ENCODE data around the gene PELI1.
A peak's percentile ranks its signal among the peaks of the same experiment; 100 is the strongest.
"Not testable (repeated sequence)": the region's sequence is repeated elsewhere in the genome, so short reads cannot be mapped to it uniquely, and the experiment has no call there.

Gene PELI1

DNA sequence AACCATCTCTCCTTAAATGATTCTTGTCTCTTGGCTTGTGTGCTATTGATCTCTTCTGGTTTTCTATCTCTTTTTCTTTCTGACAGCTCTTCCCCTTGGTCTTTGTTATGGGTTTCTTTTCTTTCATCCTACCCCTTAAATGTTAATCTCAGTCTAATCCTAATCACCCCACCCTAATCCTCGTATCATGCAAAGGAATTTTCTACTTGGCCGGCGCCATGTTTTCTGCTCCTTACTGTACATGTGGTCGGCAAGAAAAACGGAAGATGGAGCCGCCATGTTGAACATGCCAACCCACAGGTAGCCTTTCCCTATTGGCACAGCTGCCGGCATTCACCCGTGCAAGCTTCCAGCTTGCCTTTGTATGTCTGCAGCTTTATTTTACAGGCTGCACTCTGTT lies 63.2 kb downstream of the PELI1 start:
- DNase-seq = no peak

GRCh38 chr2:64080179-64080578 lies 64.0 kb downstream of the PELI1 start:
- no peak for DNase-seq

DNA sequence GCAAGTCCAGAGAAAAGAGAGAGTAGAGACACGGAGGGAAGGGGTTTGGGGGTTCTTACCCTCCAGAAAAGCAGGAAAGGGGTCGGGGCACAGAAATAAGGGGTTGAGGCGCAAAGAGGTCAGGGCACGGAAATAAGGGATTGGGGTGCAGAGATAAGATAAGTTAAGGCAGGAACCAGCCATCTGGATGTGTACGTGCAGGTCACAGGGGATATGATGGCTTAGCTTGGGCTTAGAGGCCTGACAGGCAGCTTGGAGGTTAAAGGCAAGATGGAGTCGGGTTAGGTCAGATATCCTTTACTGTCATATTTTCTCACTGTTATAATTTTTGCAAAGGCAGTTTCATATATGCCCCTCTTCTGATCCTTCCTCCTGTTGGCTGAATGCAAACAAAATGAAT lies 64.5 kb downstream of the PELI1 start:
- DNase-seq = not testable (repeated sequence)

- DNase-seq = not testable (repeated sequence)
Observed at GRCh38 chr2:64076828-64077227, 67.4 kb downstream of the PELI1 start.

DNA sequence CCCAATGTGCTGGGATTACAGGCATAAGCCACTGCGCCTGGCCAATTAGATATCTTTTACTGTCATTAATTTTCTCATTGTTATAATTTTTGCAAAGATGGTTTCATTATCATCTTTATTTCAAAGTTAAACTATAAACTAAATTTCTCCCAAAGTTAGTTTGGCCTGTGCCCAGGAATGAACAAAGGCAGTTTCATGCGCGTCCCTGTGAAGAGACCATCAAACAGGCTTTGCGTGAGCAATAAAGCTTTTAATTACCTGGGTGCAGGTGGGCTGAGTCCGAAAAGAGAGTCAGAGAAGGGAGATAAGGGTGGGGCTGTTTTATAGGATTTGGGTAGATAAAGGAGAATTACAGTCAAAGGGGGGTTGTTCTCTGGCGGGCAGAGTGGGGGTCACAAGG lies 69.6 kb downstream of the PELI1 start:
- DNase-seq = not testable (repeated sequence)

DNA sequence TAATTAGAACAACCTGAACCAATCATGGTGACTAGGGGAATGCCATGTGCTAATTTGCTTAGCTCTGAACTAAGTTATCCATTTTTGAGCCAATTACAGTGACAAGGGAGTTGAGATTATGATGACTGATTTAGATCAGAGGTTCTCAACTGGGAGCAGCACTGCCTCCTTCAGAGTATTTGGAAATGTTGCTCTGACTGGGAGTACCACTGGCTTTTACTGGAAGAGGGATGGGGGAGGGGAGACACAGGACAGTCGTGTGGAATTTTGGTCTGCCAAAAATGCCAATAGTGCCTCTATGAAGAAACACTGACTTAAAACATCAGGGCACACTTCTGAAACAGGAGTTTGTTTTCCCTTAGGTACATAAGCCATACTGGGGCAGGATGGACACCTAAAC lies 76.9 kb downstream of the PELI1 start:
- DNase-seq = no peak

- no peak for DNase-seq
Observed at GRCh38 chr2:64065516-64065915, 78.7 kb downstream of the PELI1 start.

DNA sequence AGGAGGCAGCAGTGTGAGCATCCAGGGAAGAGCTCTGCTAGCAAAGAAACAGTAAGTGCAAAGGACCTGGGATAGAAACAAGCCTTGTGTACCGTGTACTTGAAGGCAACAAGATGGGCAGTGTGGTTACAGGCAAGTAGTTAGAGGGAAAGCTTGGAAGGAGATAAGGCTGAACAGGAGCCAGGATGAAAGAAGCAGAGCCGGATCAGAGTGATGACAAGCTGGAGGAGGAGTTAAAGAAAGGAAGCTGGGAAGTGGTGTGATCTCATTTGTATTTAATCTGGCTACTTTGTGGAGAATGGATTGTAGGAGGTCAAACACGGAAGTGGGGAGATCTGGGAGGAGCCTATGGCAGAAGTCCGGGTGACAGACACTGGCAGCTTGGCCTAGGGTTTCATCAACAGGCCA lies 80.3 kb downstream of the PELI1 start:
- DNase-seq = no peak

GRCh38 chr2:64063454-64063853 lies 80.8 kb downstream of the PELI1 start:
- DNase-seq = no peak

- DNase-seq = peak; percentile 13
Observed at GRCh38 chr2:64062840-64063239, 81.4 kb downstream of the PELI1 start.

GRCh38 chr2:64059270-64059669 lies 85.0 kb downstream of the PELI1 start:
- no peak for DNase-seq

GRCh38 chr2:64056021-64056420 lies 88.2 kb downstream of the PELI1 start:
- DNase-seq = no peak

- DNase-seq = no peak
Observed at GRCh38 chr2:64054161-64054915, 89.9 kb downstream of the PELI1 start.

GRCh38 chr2:64052463-64053241 lies 91.6 kb downstream of the PELI1 start:
- DNase-seq = no peak

DNA sequence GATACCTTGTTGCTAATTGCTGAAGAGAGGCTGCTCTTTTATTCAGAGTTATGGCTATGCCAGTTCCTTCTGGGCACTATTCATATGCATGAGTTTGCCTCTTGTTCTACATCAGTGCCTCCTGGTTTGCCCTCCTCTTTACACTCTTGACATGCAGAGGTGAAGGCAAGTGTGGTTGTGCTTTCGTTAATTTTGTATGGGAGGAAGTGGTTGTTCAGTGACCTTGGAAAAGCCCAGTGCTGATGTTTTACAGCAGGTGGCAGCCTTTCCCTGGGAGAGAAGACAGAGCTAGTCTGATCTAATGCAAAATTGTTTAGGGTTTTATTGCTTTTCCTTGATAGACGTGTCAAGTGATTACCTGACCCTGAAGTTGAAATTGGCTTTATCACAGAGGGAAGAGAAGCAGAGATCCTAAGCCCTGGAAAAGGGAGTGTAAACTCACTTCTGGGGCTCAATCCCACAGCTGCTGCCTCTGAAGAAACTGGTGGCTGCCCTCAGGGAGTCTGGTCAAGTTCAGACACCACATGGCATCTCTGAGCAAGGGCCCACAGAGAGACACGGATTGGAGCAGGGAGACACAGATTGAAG lies 94.5 kb downstream of the PELI1 start:
- DNase-seq = peak; percentile 73

GRCh38 chr2:64045938-64046337 lies 98.3 kb downstream of the PELI1 start:
- DNase-seq = no peak

Data from NCI-H345 (cell line).